Epithelial cell of esophagus (primary cell): ENCODE measurements around the gene CACNA1B.

Source experiments
- DNase-seq: peaks from one replicate; pipeline ENCODE4 v3.0.0; 2010; ENCODE audit warnings: low read depth
- H3K4me3 ChIP-seq: 2 replicates; pipeline ENCODE4 v1.5.1; 2011; ENCODE audit warnings: mild to moderate bottlenecking, low read length, control low read depth
- CTCF ChIP-seq: IDR thresholded peaks from 2 replicates; pipeline ENCODE4 v1.5.1; 2011; ENCODE audit warnings: low read depth, mild to moderate bottlenecking, low read length, control low read depth, inconsistent platforms; ENCODE audit not compliant: insufficient read depth; ENCODE audit errors: missing control alignments

Gene CACNA1B

GRCh38 chr9:138115506-138115905, 237.9 kb downstream of the CACNA1B start:
- H3K4me3 ChIP-seq: no peak overlapping the region
- TF ChIP-seq CTCF: no peak
- DNase-seq: no peak

- no peak for DNase-seq
- no peak for TF ChIP-seq CTCF
- no peak overlapping the region for H3K4me3 ChIP-seq
Observed at GRCh38 chr9:138116521-138116920, 238.9 kb downstream of the CACNA1B start.

GRCh38 chr9:138117101-138117750, 239.6 kb downstream of the CACNA1B start:
- DNase-seq: no peak
- TF ChIP-seq CTCF: no peak
- no peak overlapping the region for H3K4me3 ChIP-seq

- H3K4me3 ChIP-seq: no peak overlapping the region
- no peak for DNase-seq
- no peak for TF ChIP-seq CTCF
Observed at GRCh38 chr9:138117836-138118235, 240.3 kb downstream of the CACNA1B start.

GRCh38 chr9:138118601-138119071, 241.1 kb downstream of the CACNA1B start:
- TF ChIP-seq CTCF: no peak
- no peak for DNase-seq
- H3K4me3 ChIP-seq: no peak overlapping the region

- no peak overlapping the region for H3K4me3 ChIP-seq
- no peak for DNase-seq
- TF ChIP-seq CTCF: no peak
Observed at GRCh38 chr9:138119202-138120027, 241.8 kb downstream of the CACNA1B start.
